GM12878 (cell line): ENCODE data around the gene ABHD1. TPM values are rescaled to one million over a fixed set of nuclear protein-coding genes. Genes with fewer than 3 reads are reported as not detected.

Experiments used
- ATAC-seq: fragments of 200-7000 bp; cut with Tn5 transposase; 3 replicates; pipeline ENCODE4 v1.9.1; 2020; ENCODE audit warnings: mild to moderate bottlenecking, moderate library complexity
- BruUV-seq: library from RNA; stranded (reverse); fragments of 400-500 nt; replicated peaks from 2 replicates; lab custom pipeline; 2021; lab: Mats Ljungman, UMichigan
- CTCF ChIA-PET: fragments of 300-600 bp; sonication (Branson Sonifier 250); formaldehyde crosslinking; extraction: SDS; loops from one replicate; lab custom pipeline; 2021; ENCODE audit warnings: inconsistent platforms; lab: Yijun Ruan, JAX
- POLR2A ChIA-PET: fragments of 350-600 bp; formaldehyde crosslinking; extraction: SDS; loops from one replicate; lab custom pipeline; 2021; ENCODE audit warnings: inconsistent platforms; lab: Charles Lee
- RAD21 ChIA-PET: fragments of 300-600 bp; sonication (Branson Sonifier 250); formaldehyde crosslinking; loops from one replicate; lab custom pipeline; 2023; ENCODE audit warnings: antibody characterized with exemption; ENCODE audit not compliant: unreplicated experiment; lab: Charles Lee
- SMC1A ChIA-PET: fragments of 300-600 bp; sonication (Branson Sonifier 250); formaldehyde crosslinking; loops from one replicate; lab custom pipeline; 2023; ENCODE audit not compliant: unreplicated experiment, uncharacterized antibody; lab: Charles Lee
- DNase-seq: peaks from one replicate; pipeline ENCODE4 v3.0.0-alpha.2; 2011; ENCODE audit warnings: low read depth, low spot score
- FAIRE-seq: peaks from 3 replicates; lab custom pipeline; 2011; peaks lifted over from hg19 to GRCh38; lab: Jason Lieb, UNC
- H2AFZ ChIP-seq: 2 replicates; pipeline ENCODE4 v1.6.0; 2011; ENCODE audit warnings: low read depth, low read length, control low read depth; ENCODE audit not compliant: control insufficient read depth
- H3K27ac ChIP-seq: 2 replicates; pipeline ENCODE4 v1.5.1; 2011; ENCODE audit warnings: control low read depth; ENCODE audit not compliant: control insufficient read depth, insufficient read depth
- H3K27me3 ChIP-seq, 2 experiments: replicated peaks in 1 of 2; 2 replicates each; pipeline versions ENCODE4 v1.6.0 to v1.6.1; 2011; ENCODE audit warnings: low read length in 1 of 2; ENCODE audit not compliant: control insufficient read depth in 2 of 2, insufficient read depth in 2 of 2
- H3K36me3 ChIP-seq, 2 experiments: 2 replicates each; pipeline ENCODE4 v1.5.1; 2011; ENCODE audit warnings: low read length in 1 of 2; ENCODE audit not compliant: control insufficient read depth in 2 of 2, insufficient read depth in 2 of 2
- H3K4me1 ChIP-seq: 2 replicates; pipeline ENCODE4 v1.6.1; 2011; ENCODE audit warnings: mild to moderate bottlenecking, low read length, moderate library complexity, mixed read lengths; ENCODE audit not compliant: control insufficient read depth, insufficient read depth
- H3K4me2 ChIP-seq: 2 replicates; pipeline ENCODE4 v1.6.0; 2011; ENCODE audit warnings: control low read depth; ENCODE audit not compliant: control insufficient read depth, insufficient read depth
- H3K4me3 ChIP-seq: fragments of 200-600 bp; sonication (generic); 2 replicates; pipeline ENCODE4 v1.5.1; 2016
- H3K79me2 ChIP-seq: 2 replicates; pipeline ENCODE4 v1.6.0; 2011; ENCODE audit warnings: low read length; ENCODE audit not compliant: control insufficient read depth, insufficient read depth
- H3K9ac ChIP-seq: 2 replicates; pipeline ENCODE4 v1.8.0; 2011; ENCODE audit warnings: low read length, control low read depth, mixed read lengths; ENCODE audit not compliant: control insufficient read depth, insufficient read depth
- H3K9me3 ChIP-seq: replicated peaks from 3 replicates; pipeline ENCODE4 v1.5.1; 2011; ENCODE audit warnings: mild to moderate bottlenecking, low read length; ENCODE audit not compliant: control insufficient read depth, insufficient read depth
- H4K20me1 ChIP-seq: 2 replicates; pipeline ENCODE4 v1.6.0; 2011; ENCODE audit not compliant: control insufficient read depth, insufficient read depth
- BHLHE40 ChIP-seq, 2 experiments: fragments of 450-650 bp in 1 of 2; IDR thresholded peaks; 2 replicates each; pipeline ENCODE4 v1.6.1; 2011 to 2017; ENCODE audit warnings: low read depth in 2 of 2, borderline replicate concordance in 1 of 2, improper control_type of control experiment in 1 of 2, low read length in 1 of 2, mild to moderate bottlenecking in 1 of 2
- CEBPB ChIP-seq, 2 experiments: fragments of 150-350 bp in 1 of 2; IDR thresholded peaks; 2 replicates each; pipeline ENCODE4 v1.6.1; 2012 to 2014; ENCODE audit warnings: low read depth in 2 of 2, low read length in 2 of 2, borderline replicate concordance in 1 of 2, inconsistent platforms in 1 of 2
- HDGF ChIP-seq: fragments of 450-650 bp; IDR thresholded peaks from 2 replicates; pipeline ENCODE4 v1.6.1; 2016; ENCODE audit warnings: antibody characterized with exemption
- MTA3 ChIP-seq: IDR thresholded peaks from 2 replicates; pipeline ENCODE4 v1.6.1; 2012; ENCODE audit warnings: low read length, inconsistent platforms, borderline replicate concordance
- NR2C2 ChIP-seq: IDR thresholded peaks from 2 replicates; pipeline ENCODE4 v1.6.1; 2011; ENCODE audit warnings: borderline replicate concordance, low read depth; ENCODE audit not compliant: control insufficient read depth, insufficient read length
- RBBP5 ChIP-seq: fragments of 200-600 bp; sonication (generic); conservative IDR thresholded peaks from 2 replicates; pipeline ENCODE4 v1.6.1; 2016
- TARDBP ChIP-seq: IDR thresholded peaks from 2 replicates; pipeline ENCODE4 v1.6.1; 2016; ENCODE audit warnings: borderline replicate concordance
- WRNIP1 ChIP-seq: IDR thresholded peaks from 2 replicates; pipeline ENCODE4 v1.6.1; 2011; ENCODE audit warnings: low read depth, low read length, improper control_type of control experiment, borderline replicate concordance
- ZBTB4 ChIP-seq: fragments of 450-650 bp; formaldehyde crosslinking; IDR thresholded peaks from 2 replicates; pipeline ENCODE4 v1.4.0; 2022; ENCODE audit warnings: mild to moderate bottlenecking, moderate library complexity
- WGBS: methylation state at CpG from one replicate; pipeline ENCODE4 v1.1.6; 2016; ENCODE audit warnings: low lambda C conversion rate; ENCODE audit not compliant: insufficient replicate concordance, insufficient coverage; ENCODE audit errors: missing lambda C conversion rate; 5-methylcytosine and 5-hydroxymethylcytosine counted together
- in situ Hi-C: fragments of 300-500 bp; cut with MboI; formaldehyde crosslinking; loops from 9 replicates; pipeline ENCODE4 v1.14.3; 2018; ENCODE audit warnings: mixed read lengths
- intact Hi-C: fragments of 100-400 bp; cut with micrococcal nuclease; formaldehyde crosslinking; loops from one replicate; pipeline ENCODE4 v1.14.2; 2022; ENCODE audit not compliant: unreplicated experiment
- polyA plus RNA-seq, 11 experiments: library from polyadenylated mRNA; depleted of rRNA in 4 of 11; unstranded in 6 of 11; stranded (reverse) in 5 of 11; fragments of >200 nt; fragmentation: Nextera tagmentation in 4 of 11; fragmentation: Illumina TruSeq in 1 of 11; extraction: Ambion mirVana in 4 of 11; extraction: Trizol in 1 of 11; gene quantifications; 1 replicate in 1 of 11; 2 replicates in 10 of 11; pipeline versions ENCODE4 v1.2.1 to v1.2.3, GENCODE V29; 2011 to 2016; ENCODE audit warnings: inconsistent platforms in 2 of 11, missing spikeins in 2 of 11, low read depth in 1 of 11
- total RNA-seq, 4 experiments: library from RNA; depleted of rRNA in 3 of 4; stranded (reverse); fragments of >200 nt in 3 of 4; fragmentation: Illumina TruSeq in 1 of 4; extraction: Trizol in 1 of 4; gene quantifications; 2 replicates each; pipeline versions ENCODE4 v1.2.1 to v1.2.3, GENCODE V29; 2013 to 2021

ABHD1 gene
- total and polyA plus RNA-seq, 10 of the 15 experiments (the other 5 are each of a cell fraction or from before 2014, with no cell fraction given) = 0.04 to 0.35 (median 0.17) TPM; not detected in 2

- H3K36me3 ChIP-seq = no peaks in the 10 kb centered on the region
- H3K4me1 ChIP-seq = peaks cover 47% of the 10 kb centered on the region
- ATAC-seq (no peak), DNase-seq (no peak), FAIRE-seq (no peak)
- ChIA-PET CTCF (no interaction called here), POLR2A (no interaction called here), RAD21 (no interaction called here), SMC1A (no interaction called here)
- peak within 1 kb of the TSS; percentile 51; the same call in 1 of the 2 replicates for H2AFZ ChIP-seq
- no peaks in the 10 kb centered on the region for H4K20me1 ChIP-seq
- intact Hi-C loops (no loop called here), in situ Hi-C loops (no loop called here)
- WGBS = 59% methylated on average over 35 of the region's 41 CpGs
- no peak for TF ChIP-seq NR2C2
- H3K79me2 ChIP-seq = no peaks in the 10 kb centered on the region
- no peak within 1 kb of the TSS for H3K4me3 ChIP-seq
- 0 out of 2 replicates have a peak within 1 kb of the TSS, but pooled peaks have one; percentile 17 for H3K4me2 ChIP-seq
- no peak within 1 kb of the TSS for H3K9ac ChIP-seq
- no peaks in the 10 kb centered on the region for H3K9me3 ChIP-seq
- no peaks in the 10 kb centered on the region for H3K27me3 ChIP-seq
- BruUV-seq = no TSS peak
- no peak within 1 kb of the TSS for H3K27ac ChIP-seq
These were observed 45.1 kb upstream of the ABHD1 start, which contains the start of gene EMILIN1 for GRCh38 chr2:27078267-27079194. Gene EMILIN1, plus strand, starts transcription at chr2:27078615. Its CDS starts 451 bp downstream, at chr2:27079066.

DNA sequence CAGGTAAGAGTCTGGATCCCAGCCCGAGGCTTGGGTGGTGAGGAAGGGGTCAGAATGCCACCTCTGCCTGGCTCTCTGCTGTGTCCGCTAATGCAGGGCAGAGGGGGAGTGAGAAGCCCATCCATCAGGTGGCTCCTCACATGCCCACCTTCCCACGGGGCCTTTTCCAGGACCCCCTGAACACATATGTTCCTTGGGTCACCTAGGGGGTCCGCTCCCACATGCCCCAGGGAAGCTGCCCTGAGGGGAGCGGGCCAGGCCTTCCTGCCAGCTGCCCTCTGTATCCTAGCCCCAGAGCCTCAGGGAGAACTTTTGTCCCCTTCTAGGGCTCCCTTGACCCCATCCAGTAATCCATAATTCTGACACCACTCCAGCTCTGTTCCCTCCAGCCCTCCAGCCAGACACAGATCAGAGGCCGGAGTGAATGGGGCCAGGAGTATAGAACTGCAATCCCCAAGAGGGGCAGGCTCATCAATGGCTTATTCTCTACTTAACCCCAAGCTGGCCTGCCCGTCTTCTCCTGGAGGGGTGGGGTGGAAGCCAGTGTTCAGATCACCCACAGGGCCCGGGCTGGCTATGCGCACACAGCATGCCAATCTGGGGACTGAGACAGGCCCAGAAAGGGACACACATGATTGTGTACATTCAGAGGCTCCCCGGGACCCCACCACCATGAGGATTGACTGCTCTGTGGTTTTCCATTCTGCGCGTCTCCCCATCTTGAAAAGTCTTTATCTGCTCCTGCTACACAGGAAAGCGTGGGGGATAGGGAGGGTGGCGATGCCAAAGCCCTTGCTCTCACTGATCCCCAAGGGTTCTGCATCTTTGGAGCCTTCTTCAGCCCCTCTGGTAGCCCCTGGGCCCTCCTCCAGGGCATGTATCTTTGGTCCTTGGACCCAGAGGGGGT lies 44.1 kb upstream of the ABHD1 start:
- Histone ChIP-seq H3K4me3 (no peak overlapping the region), H3K36me3 (no peaks in the 10 kb centered on the region), H3K9me3 (no peaks in the 10 kb centered on the region), H3K4me2 (no peak overlapping the region), H4K20me1 (no peaks in the 10 kb centered on the region), H3K27ac (no peak overlapping the region), H3K79me2 (no peaks in the 10 kb centered on the region), H3K4me1 (peaks cover 38% of the 10 kb centered on the region), H2AFZ (no peak overlapping the region), H3K9ac (no peak overlapping the region), H3K27me3 (no peaks in the 10 kb centered on the region)
- SMC1A ChIA-PET = no interaction called here
- TF ChIP-seq TARDBP (no peak), CEBPB (IDR thresholded peaks at IDR 0.05; ENCODE audit: borderline replicate concordance in 1 of 2, low read depth in 2 of 2, low read length in 2 of 2) (no peak), RBBP5 (no peak), HDGF (no peak), WRNIP1 (no peak), ZBTB4 (CRISPR knock-in tag) (no peak), MTA3 (no peak), BHLHE40 (IDR thresholded peaks at IDR 0.05; ENCODE audit: borderline replicate concordance in 1 of 2, low read depth in 2 of 2, low read length in 1 of 2) (no peak)
- WGBS = 73% methylated on average over 14 of the region's 14 CpGs
- FAIRE-seq (no peak), DNase-seq (no peak), ATAC-seq (no peak)
- BruUV-seq = no TSS peak
- POLR2A ChIA-PET = interaction anchor here (4.9 kb wide), 1 partner anchor 29 kb away, joined by 27 read pairs; the partner anchor contains the start of gene AGBL5
- CTCF ChIA-PET = no interaction called here
- RAD21 ChIA-PET = no interaction called here
- intact Hi-C loops (loop anchor here (2.0 kb wide), 1 partner anchor 47 kb away; the partner anchor contains the start of gene TMEM214), in situ Hi-C loops (loop anchor here (10.0 kb wide), 1 partner anchor 115 kb away; no protein-coding TSS in a partner anchor)
